Esophagus muscularis mucosa (tissue), 4 donors: ENCODE measurements around the gene PLXNA4.

Experiments
- CTCF ChIP-seq, 3 experiments: fragments of 200-600 bp in 2 of 3; fragments of 450-650 bp in 1 of 3; sonication (generic) in 2 of 3; IDR thresholded peaks; one replicate each; pipeline ENCODE4 v1.5.1; 2017 to 2019; ENCODE audit warnings: antibody characterized with exemption in 3 of 3, mild to moderate bottlenecking in 2 of 3, moderate library complexity in 1 of 3
- EP300 ChIP-seq: sonication (generic); formaldehyde crosslinking; IDR thresholded peaks from one replicate; pipeline ENCODE4 v1.6.1; 2017; ENCODE audit warnings: antibody characterized with exemption
- POLR2A ChIP-seq: fragments of 450-650 bp; IDR thresholded peaks from one replicate; pipeline ENCODE4 v1.6.1; 2017; ENCODE audit warnings: antibody characterized with exemption, moderate library complexity, mild to moderate bottlenecking, low read depth

- TF ChIP-seq POLR2A (no peak), CTCF (IDR thresholded peaks at IDR 0.05) (no peak), EP300 (no peak)
These were observed 231.2 kb downstream of the PLXNA4 start for GRCh38 chr7:132345030-132345429.
